H9 (cell line): ENCODE data around the gene ASB12. TPM values are rescaled to one million over a fixed set of nuclear protein-coding genes. Genes with fewer than 3 reads are reported as not detected.

Experiments used
- DNase-seq: peaks from one replicate; pipeline ENCODE4 v3.0.0-alpha.2; 2017
- H2AFZ ChIP-seq: one replicate; pipeline ENCODE4 v1.6.1; 2013; ENCODE audit warnings: mild to moderate bottlenecking, low read length, control low read depth, moderate library complexity
- H2AK5ac ChIP-seq: 2 replicates; pipeline ENCODE4 v1.6.1; 2013; ENCODE audit warnings: low read length, control low read depth, mixed read lengths; ENCODE audit not compliant: insufficient read length
- H2BK120ac ChIP-seq: one replicate; pipeline ENCODE4 v1.6.1; 2013; ENCODE audit warnings: low read depth, mild to moderate bottlenecking, low read length, control low read depth, inconsistent platforms; ENCODE audit not compliant: poor library complexity, severe bottlenecking
- H2BK12ac ChIP-seq: 2 replicates; pipeline ENCODE4 v1.6.1; 2013; ENCODE audit warnings: low read length, control low read depth, mixed read lengths, low read depth; ENCODE audit not compliant: insufficient read length
- H2BK15ac ChIP-seq: 2 replicates; pipeline ENCODE4 v1.6.1; 2013; ENCODE audit warnings: low read depth, low read length, control low read depth
- H2BK20ac ChIP-seq: one replicate; pipeline ENCODE4 v1.6.1; 2013; ENCODE audit warnings: low read depth, mild to moderate bottlenecking, low read length, control low read depth, inconsistent platforms; ENCODE audit not compliant: poor library complexity, severe bottlenecking
- H2BK5ac ChIP-seq: 2 replicates; pipeline ENCODE4 v1.6.1; 2013; ENCODE audit warnings: low read length, control low read depth, mixed read lengths; ENCODE audit not compliant: insufficient read length
- H3K14ac ChIP-seq: 2 replicates; pipeline ENCODE4 v1.6.1; 2013; ENCODE audit warnings: low read length, control low read depth; ENCODE audit not compliant: insufficient read depth
- H3K18ac ChIP-seq: 2 replicates; pipeline ENCODE4 v1.6.1; 2013; ENCODE audit warnings: low read depth, mild to moderate bottlenecking, mixed read lengths, low read length, control low read depth; ENCODE audit not compliant: insufficient read length
- H3K23ac ChIP-seq: 2 replicates; pipeline ENCODE4 v1.6.1; 2013; ENCODE audit warnings: low read length, control low read depth, mixed read lengths, low read depth; ENCODE audit not compliant: insufficient read length
- H3K23me2 ChIP-seq: 2 replicates; pipeline ENCODE4 v1.6.1; 2013; ENCODE audit warnings: low read depth, mild to moderate bottlenecking, mixed read lengths, low read length, control low read depth; ENCODE audit not compliant: insufficient read length, poor library complexity, severe bottlenecking
- H3K27ac ChIP-seq: 2 replicates; pipeline ENCODE4 v1.5.1; 2013; ENCODE audit warnings: low read length, control low read depth, mixed read lengths, low read depth; ENCODE audit not compliant: insufficient read length
- H3K27me3 ChIP-seq: 2 replicates; pipeline ENCODE4 v1.6.1; 2013; ENCODE audit warnings: low read length, control low read depth, inconsistent platforms; ENCODE audit not compliant: insufficient read depth
- H3K4ac ChIP-seq: 2 replicates; pipeline ENCODE4 v1.6.1; 2013; ENCODE audit warnings: low read depth, mild to moderate bottlenecking, control low read depth, inconsistent platforms, low read length, moderate library complexity
- H3K4me1 ChIP-seq: 2 replicates; pipeline ENCODE4 v1.6.1; 2013; ENCODE audit warnings: low read length, control low read depth, inconsistent platforms; ENCODE audit not compliant: insufficient read depth
- H3K4me2 ChIP-seq: 2 replicates; pipeline ENCODE4 v1.6.1; 2013; ENCODE audit warnings: low read length, control low read depth, mixed read lengths; ENCODE audit not compliant: insufficient read length, insufficient read depth
- H3K56ac ChIP-seq: 2 replicates; pipeline ENCODE4 v1.6.1; 2013; ENCODE audit warnings: low read depth, mild to moderate bottlenecking, mixed read lengths, low read length, control low read depth; ENCODE audit not compliant: insufficient read length
- H3K79me1 ChIP-seq: 2 replicates; pipeline ENCODE4 v1.6.1; 2013; ENCODE audit warnings: low read depth, mild to moderate bottlenecking, moderate library complexity, low read length, control low read depth, inconsistent platforms; ENCODE audit not compliant: insufficient read depth, poor library complexity, severe bottlenecking
- H3K79me2 ChIP-seq: 2 replicates; pipeline ENCODE4 v1.6.1; 2013; ENCODE audit warnings: low read length, control low read depth, inconsistent platforms; ENCODE audit not compliant: insufficient read depth
- H3K9ac ChIP-seq: 2 replicates; pipeline ENCODE4 v1.6.1; 2013; ENCODE audit warnings: low read length, control low read depth, mixed read lengths; ENCODE audit not compliant: insufficient read length; ENCODE audit errors: extremely low read depth
- H3K9me3 ChIP-seq: one replicate; pipeline ENCODE4 v1.6.1; 2013; ENCODE audit warnings: low read depth, low read length, inconsistent platforms; ENCODE audit not compliant: control insufficient read depth
- H3T11ph ChIP-seq: one replicate; pipeline ENCODE4 v1.6.1; 2013; ENCODE audit warnings: mild to moderate bottlenecking, low read length, control low read depth, inconsistent platforms
- H4K20me1 ChIP-seq: one replicate; pipeline ENCODE4 v1.6.1; 2013; ENCODE audit not compliant: control insufficient read depth, insufficient read length, insufficient read depth
- H4K5ac ChIP-seq: 2 replicates; pipeline ENCODE4 v1.6.1; 2013; ENCODE audit warnings: low read depth, mild to moderate bottlenecking, mixed read lengths, low read length, control low read depth; ENCODE audit not compliant: insufficient read length
- H4K8ac ChIP-seq: replicated peaks from 2 replicates; pipeline ENCODE4 v1.6.1; 2013; ENCODE audit warnings: low read length, control low read depth, mixed read lengths, low read depth; ENCODE audit not compliant: insufficient read length
- H4K91ac ChIP-seq: 2 replicates; pipeline ENCODE4 v1.6.1; 2013; ENCODE audit warnings: low read depth, mild to moderate bottlenecking, moderate library complexity, mixed read lengths, low read length, control low read depth; ENCODE audit not compliant: insufficient read length
- H3K27ac Mint-ChIP-seq, 3 experiments: 2 replicates in 2 of 3; 3 replicates in 1 of 3; pipeline ENCODE4 v1.8.0; 2020 to 2021; ENCODE audit warnings: mixed read lengths in 3 of 3, mild to moderate bottlenecking in 1 of 3, moderate library complexity in 1 of 3
- H3K27me3 Mint-ChIP-seq: 2 replicates; pipeline ENCODE4 v1.8.0; 2021; ENCODE audit warnings: low read depth, mild to moderate bottlenecking, moderate library complexity, mixed read lengths
- H3K36me3 Mint-ChIP-seq, 3 experiments: 2 replicates in 2 of 3; 3 replicates in 1 of 3; pipeline ENCODE4 v1.8.0; 2020 to 2021; ENCODE audit warnings: low read depth in 3 of 3, mixed read lengths in 3 of 3; ENCODE audit not compliant: insufficient read depth in 1 of 3
- H3K4me1 Mint-ChIP-seq, 2 experiments: 2 replicates each; pipeline ENCODE4 v1.8.0; 2020; ENCODE audit warnings: mixed read lengths in 2 of 2
- H3K4me3 Mint-ChIP-seq, 2 experiments: 2 replicates in 1 of 2; 3 replicates in 1 of 2; pipeline ENCODE4 v1.8.0; 2020 to 2021; ENCODE audit warnings: mild to moderate bottlenecking in 2 of 2, mixed read lengths in 2 of 2, moderate library complexity in 1 of 2
- H3K9me3 Mint-ChIP-seq, 2 experiments: 2 replicates in 1 of 2; 3 replicates in 1 of 2; pipeline ENCODE4 v1.8.0; 2020; ENCODE audit warnings: mild to moderate bottlenecking in 2 of 2, mixed read lengths in 2 of 2, moderate library complexity in 1 of 2
- WGBS: extraction: QIAGEN DNeasy Blood & Tissue Kit; methylation state at CpG from one replicate; pipeline ENCODE4 v1.1.7; 2013; ENCODE audit warnings: missing lambda C conversion rate, low lambda C conversion rate, mixed read lengths; ENCODE audit not compliant: insufficient read length; ENCODE audit errors: extremely low coverage; 5-methylcytosine and 5-hydroxymethylcytosine counted together
- total RNA-seq: library from RNA; stranded (reverse); gene quantifications from 2 replicates; pipeline ENCODE4 v1.2.1, GENCODE V29; 2021
- TF ChIP-seq, protein P1 (sequence below): fragments of 200-600 bp; sonication (generic); conservative IDR thresholded peaks from 3 replicates; pipeline ENCODE4 v1.8.0; 2021; ENCODE audit warnings: antibody characterized with exemption, mild to moderate bottlenecking

The ASB12 gene
- total RNA-seq, 1 experiment from 2014 or later: 0.46 TPM

DNA sequence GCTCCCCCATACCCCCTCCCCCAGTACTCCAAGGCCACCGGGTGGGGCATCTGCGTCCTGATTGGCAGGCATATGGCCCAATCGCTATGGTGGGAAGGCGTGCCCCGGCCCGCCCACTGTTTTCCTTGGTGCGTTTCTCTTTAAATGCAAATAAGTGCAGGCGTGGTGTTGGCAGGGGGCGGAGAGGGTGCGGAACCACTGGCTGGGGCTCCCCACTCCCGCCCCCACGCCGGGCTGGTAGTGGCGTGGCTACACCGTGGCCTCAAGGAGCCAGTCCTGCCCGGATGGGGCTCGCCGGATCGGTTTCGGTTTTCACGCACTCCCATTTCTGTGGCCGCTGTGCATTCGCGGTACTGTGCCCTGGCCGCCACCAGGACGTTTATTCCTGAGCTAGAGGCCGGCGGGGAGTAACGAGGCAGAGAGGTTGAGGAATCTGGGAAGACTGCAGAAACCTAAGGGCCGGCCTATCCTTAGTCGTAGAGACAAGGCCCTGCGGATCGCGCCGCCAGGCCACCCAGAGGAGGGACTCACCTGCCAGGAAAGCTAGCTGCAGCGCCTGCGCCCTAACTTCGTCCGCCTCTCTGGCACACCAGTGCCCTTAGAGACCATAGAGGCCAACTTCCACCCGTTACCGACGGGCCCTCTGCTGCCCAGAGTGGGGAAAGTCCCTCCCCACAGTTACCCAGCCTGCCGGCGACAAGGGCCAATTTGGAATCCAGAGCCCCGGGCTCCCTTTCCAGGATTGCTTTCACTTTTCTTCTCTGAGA is 24.5 kb downstream of the ASB12 start:
- H2BK12ac ChIP-seq: no peak overlapping the region
- H3K9me3 ChIP-seq: peaks cover 27% of the 10 kb centered on the region
- peaks cover 5% of the 10 kb centered on the region for H3K23me2 ChIP-seq
- Mint-ChIP-seq H3K4me3 (peak overlapping the region; percentile 67 to 79), H3K27me3 (peaks cover 33% of the 10 kb centered on the region), H3K9me3 (peaks cover 54 to 63% of the 10 kb centered on the region in 2 experiments), H3K4me1 (peaks cover 2 to 12% of the 10 kb centered on the region in 2 experiments; a peak in 2 of 4 replicates), H3K27ac (peak overlapping the region in 2 of 3 experiments; percentile 31 to 81; a peak in 4 of 7 replicates), H3K36me3 (peaks cover 0 to 7% (median 3%) of the 10 kb centered on the region in 3 experiments; a peak in 2 of 7 replicates)
- no CpG with 5 or more reads among the region's 45 CpGs for WGBS
- no peak overlapping the region for H2AFZ ChIP-seq
- H2BK120ac ChIP-seq: no peak overlapping the region
- H3K18ac ChIP-seq: peak overlapping the region; percentile 72
- no peaks in the 10 kb centered on the region for H4K20me1 ChIP-seq
- H4K91ac ChIP-seq: no peak overlapping the region
- H3K14ac ChIP-seq: no peak overlapping the region
- H3K4me1 ChIP-seq: no peaks in the 10 kb centered on the region
- H3K27ac ChIP-seq: no peak overlapping the region
- no peak overlapping the region for H2AK5ac ChIP-seq
- DNase-seq: peak; percentile 92
- no peak overlapping the region for H2BK20ac ChIP-seq
- H3K4me2 ChIP-seq: peak overlapping the region; percentile 66
- peaks cover 3% of the 10 kb centered on the region for H3K79me1 ChIP-seq
- TF ChIP-seq, protein P1, sequence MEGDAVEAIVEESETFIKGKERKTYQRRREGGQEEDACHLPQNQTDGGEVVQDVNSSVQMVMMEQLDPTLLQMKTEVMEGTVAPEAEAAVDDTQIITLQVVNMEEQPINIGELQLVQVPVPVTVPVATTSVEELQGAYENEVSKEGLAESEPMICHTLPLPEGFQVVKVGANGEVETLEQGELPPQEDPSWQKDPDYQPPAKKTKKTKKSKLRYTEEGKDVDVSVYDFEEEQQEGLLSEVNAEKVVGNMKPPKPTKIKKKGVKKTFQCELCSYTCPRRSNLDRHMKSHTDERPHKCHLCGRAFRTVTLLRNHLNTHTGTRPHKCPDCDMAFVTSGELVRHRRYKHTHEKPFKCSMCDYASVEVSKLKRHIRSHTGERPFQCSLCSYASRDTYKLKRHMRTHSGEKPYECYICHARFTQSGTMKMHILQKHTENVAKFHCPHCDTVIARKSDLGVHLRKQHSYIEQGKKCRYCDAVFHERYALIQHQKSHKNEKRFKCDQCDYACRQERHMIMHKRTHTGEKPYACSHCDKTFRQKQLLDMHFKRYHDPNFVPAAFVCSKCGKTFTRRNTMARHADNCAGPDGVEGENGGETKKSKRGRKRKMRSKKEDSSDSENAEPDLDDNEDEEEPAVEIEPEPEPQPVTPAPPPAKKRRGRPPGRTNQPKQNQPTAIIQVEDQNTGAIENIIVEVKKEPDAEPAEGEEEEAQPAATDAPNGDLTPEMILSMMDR: peak; percentile 32; the same call in 1 of the 3 replicates
- H4K8ac ChIP-seq: no peak overlapping the region
- H2BK15ac ChIP-seq: no peak overlapping the region
- no peak overlapping the region for H3K56ac ChIP-seq
- H3K27me3 ChIP-seq: no peaks in the 10 kb centered on the region; the same call in 1 of the 2 replicates
- H4K5ac ChIP-seq: no peak overlapping the region
- no peaks in the 10 kb centered on the region for H3K79me2 ChIP-seq
- H3K9ac ChIP-seq: no peak overlapping the region
- no peak overlapping the region for H2BK5ac ChIP-seq
- H3T11ph ChIP-seq: no peak overlapping the region
- no peak overlapping the region for H3K4ac ChIP-seq
- H3K23ac ChIP-seq: no peak overlapping the region
